ENCODE measurements around the gene SLC41A2. TPM values are rescaled to one million over a fixed set of nuclear protein-coding genes. Genes with fewer than 3 reads are reported as not detected.

The SLC41A2 gene
- total RNA-seq, 1 experiment from 2014 or later: 3.8 TPM

DNA sequence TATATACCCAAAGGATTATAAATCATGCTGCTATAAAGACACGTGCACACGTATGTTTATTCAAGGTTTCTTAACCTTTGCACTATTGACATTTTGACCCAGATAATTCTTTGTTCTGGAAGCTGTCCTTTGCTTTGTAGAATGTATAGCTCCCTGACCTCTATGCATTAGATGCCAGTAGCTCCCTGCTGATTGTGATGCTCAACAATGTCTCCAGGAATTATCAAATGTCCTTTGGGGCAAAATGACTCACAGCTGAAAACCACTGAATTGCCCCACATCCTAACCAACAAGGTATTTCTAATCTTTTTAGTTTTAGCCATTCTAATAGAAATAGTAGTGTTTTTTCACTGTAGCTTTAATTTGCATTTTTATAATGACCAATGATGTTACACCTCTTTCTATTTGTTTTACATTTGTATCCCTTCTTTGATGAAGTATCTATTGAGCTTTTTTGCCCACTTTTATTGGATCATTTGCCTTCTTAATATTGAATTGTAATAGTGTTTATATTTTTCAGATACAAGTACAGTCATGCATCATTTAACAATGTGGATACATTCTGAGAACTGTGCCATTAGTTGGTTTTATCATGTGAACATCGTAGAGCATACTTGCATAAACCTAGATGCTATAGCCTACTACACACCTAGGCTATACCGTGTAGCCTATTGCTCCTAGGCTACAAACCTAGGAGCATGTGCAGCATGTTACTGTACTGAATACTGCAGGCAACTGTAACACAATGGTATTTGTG is 17.7 kb upstream of the SLC41A2 start (continued):
- TF ChIP-seq, protein P1, sequence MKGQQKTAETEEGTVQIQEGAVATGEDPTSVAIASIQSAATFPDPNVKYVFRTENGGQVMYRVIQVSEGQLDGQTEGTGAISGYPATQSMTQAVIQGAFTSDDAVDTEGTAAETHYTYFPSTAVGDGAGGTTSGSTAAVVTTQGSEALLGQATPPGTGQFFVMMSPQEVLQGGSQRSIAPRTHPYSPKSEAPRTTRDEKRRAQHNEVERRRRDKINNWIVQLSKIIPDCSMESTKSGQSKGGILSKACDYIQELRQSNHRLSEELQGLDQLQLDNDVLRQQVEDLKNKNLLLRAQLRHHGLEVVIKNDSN (CRISPR knock-in tag; IDR thresholded peaks at IDR 0.05): no peak
- TF ChIP-seq GABPB1 (CRISPR knock-in tag; IDR thresholded peaks at IDR 0.05): no peak
- TF ChIP-seq, protein P2, sequence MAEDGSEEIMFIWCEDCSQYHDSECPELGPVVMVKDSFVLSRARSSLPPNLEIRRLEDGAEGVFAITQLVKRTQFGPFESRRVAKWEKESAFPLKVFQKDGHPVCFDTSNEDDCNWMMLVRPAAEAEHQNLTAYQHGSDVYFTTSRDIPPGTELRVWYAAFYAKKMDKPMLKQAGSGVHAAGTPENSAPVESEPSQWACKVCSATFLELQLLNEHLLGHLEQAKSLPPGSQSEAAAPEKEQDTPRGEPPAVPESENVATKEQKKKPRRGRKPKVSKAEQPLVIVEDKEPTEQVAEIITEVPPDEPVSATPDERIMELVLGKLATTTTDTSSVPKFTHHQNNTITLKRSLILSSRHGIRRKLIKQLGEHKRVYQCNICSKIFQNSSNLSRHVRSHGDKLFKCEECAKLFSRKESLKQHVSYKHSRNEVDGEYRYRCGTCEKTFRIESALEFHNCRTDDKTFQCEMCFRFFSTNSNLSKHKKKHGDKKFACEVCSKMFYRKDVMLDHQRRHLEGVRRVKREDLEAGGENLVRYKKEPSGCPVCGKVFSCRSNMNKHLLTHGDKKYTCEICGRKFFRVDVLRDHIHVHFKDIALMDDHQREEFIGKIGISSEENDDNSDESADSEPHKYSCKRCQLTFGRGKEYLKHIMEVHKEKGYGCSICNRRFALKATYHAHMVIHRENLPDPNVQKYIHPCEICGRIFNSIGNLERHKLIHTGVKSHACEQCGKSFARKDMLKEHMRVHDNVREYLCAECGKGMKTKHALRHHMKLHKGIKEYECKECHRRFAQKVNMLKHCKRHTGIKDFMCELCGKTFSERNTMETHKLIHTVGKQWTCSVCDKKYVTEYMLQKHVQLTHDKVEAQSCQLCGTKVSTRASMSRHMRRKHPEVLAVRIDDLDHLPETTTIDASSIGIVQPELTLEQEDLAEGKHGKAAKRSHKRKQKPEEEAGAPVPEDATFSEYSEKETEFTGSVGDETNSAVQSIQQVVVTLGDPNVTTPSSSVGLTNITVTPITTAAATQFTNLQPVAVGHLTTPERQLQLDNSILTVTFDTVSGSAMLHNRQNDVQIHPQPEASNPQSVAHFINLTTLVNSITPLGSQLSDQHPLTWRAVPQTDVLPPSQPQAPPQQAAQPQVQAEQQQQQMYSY (CRISPR knock-in tag; IDR thresholded peaks at IDR 0.05): no peak
- no peak for TF ChIP-seq TCF7 (CRISPR knock-in tag; IDR thresholded peaks at IDR 0.05; ENCODE audit: low read depth)
- TF ChIP-seq ZNF121 (CRISPR knock-in tag; IDR thresholded peaks at IDR 0.05): no peak
- TF ChIP-seq FOXP1 (CRISPR knock-in tag; IDR thresholded peaks at IDR 0.05; ENCODE audit: borderline replicate concordance): no peak
- TF ChIP-seq MXD4 (CRISPR knock-in tag; IDR thresholded peaks at IDR 0.05; ENCODE audit: borderline replicate concordance): no peak

DNA sequence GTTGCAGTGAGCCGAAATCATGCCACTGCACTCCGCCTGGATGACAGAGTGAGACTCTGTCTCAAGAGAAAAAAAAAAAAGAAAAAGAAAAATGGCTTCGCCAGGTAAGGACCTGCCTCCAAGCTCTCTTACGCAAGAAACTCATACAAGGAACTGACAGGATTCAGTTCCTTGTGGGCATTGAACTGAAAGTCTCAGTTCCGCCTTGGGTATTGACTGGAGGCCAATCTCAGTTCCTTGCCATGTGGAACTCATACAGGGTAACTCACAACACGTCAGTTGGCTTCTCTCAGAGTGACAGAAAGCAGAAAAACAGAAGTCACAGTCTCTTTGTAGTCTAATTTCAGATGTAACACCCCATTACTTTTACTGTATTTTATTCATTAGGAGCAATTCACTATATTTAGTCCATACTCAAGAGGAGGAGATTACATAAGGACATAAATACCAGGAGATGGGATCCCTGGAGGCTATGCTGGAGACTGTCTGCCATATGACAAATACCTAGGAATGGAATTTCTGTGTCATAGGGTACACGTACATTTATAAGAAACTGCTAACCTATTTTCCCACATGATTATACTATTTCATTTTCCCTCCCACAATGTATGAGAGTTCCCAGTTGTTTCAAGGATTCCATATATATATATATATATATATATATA is 16.7 kb upstream of the SLC41A2 start:
- POLR2A ChIA-PET: no interaction called here
- Mint-ChIP-seq H3K4me1 (no peaks in the 10 kb centered on the region), H3K27ac (no peak overlapping the region), H3K27me3 (ENCODE audit: low read depth) (no peaks in the 10 kb centered on the region), H3K4me3 (no peak overlapping the region), H3K9me3 (no peaks in the 10 kb centered on the region), H3K36me3 (no peaks in the 10 kb centered on the region)
- CTCF ChIA-PET: no interaction called here
- ATAC-seq: no peak
- DNase-seq (ENCODE audit: low spot score): no peak
- TF ChIP-seq JAZF1 (CRISPR knock-in tag; IDR thresholded peaks at IDR 0.05) (no peak), NR3C1 (CRISPR knock-in tag; conservative IDR thresholded peaks at IDR 0.05; ENCODE audit: low read depth) (no peak), GTF2I (CRISPR knock-in tag; conservative IDR thresholded peaks at IDR 0.05) (no peak), SMAD4 (CRISPR knock-in tag; IDR thresholded peaks at IDR 0.05) (no peak), FOXK1 (CRISPR knock-in tag; IDR thresholded peaks at IDR 0.05) (no peak), ZNF671 (CRISPR knock-in tag; IDR thresholded peaks at IDR 0.05) (no peak), ZNF219 (CRISPR knock-in tag; IDR thresholded peaks at IDR 0.05; ENCODE audit: borderline replicate concordance) (no peak), MYBL2 (CRISPR knock-in tag; IDR thresholded peaks at IDR 0.05) (no peak)
- TF ChIP-seq, protein P3, sequence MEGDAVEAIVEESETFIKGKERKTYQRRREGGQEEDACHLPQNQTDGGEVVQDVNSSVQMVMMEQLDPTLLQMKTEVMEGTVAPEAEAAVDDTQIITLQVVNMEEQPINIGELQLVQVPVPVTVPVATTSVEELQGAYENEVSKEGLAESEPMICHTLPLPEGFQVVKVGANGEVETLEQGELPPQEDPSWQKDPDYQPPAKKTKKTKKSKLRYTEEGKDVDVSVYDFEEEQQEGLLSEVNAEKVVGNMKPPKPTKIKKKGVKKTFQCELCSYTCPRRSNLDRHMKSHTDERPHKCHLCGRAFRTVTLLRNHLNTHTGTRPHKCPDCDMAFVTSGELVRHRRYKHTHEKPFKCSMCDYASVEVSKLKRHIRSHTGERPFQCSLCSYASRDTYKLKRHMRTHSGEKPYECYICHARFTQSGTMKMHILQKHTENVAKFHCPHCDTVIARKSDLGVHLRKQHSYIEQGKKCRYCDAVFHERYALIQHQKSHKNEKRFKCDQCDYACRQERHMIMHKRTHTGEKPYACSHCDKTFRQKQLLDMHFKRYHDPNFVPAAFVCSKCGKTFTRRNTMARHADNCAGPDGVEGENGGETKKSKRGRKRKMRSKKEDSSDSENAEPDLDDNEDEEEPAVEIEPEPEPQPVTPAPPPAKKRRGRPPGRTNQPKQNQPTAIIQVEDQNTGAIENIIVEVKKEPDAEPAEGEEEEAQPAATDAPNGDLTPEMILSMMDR (IDR thresholded peaks at IDR 0.05): no peak
- TF ChIP-seq, protein P4, sequence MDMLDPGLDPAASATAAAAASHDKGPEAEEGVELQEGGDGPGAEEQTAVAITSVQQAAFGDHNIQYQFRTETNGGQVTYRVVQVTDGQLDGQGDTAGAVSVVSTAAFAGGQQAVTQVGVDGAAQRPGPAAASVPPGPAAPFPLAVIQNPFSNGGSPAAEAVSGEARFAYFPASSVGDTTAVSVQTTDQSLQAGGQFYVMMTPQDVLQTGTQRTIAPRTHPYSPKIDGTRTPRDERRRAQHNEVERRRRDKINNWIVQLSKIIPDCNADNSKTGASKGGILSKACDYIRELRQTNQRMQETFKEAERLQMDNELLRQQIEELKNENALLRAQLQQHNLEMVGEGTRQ (CRISPR knock-in tag; IDR thresholded peaks at IDR 0.05): no peak
- TF ChIP-seq, protein P1 (CRISPR knock-in tag; IDR thresholded peaks at IDR 0.05): no peak
